DND-41 (cell line): Measurements from ENCODE around the gene CCR4.

Experiments
- ATAC-seq: fragments of 200-7000 bp; cut with Tn5 transposase; 3 replicates; pipeline ENCODE4 v1.9.1; 2021; ENCODE audit warnings: low read depth; ENCODE audit not compliant: insufficient read depth
- DNase-seq: peaks from one replicate; pipeline ENCODE4 v3.0.0-alpha.2; 2020
- H2AFZ ChIP-seq: 2 replicates; pipeline ENCODE4 v1.6.0; 2012; ENCODE audit warnings: low read depth, low read length
- H3K27ac ChIP-seq: 2 replicates; pipeline ENCODE4 v1.5.1; 2012; ENCODE audit warnings: low read length, inconsistent platforms
- H3K27me3 ChIP-seq: fragments of 200-600 bp; sonication (generic); 2 replicates; pipeline ENCODE4 v1.6.0; 2012; ENCODE audit warnings: low read length, mild to moderate bottlenecking, inconsistent platforms; ENCODE audit not compliant: insufficient read depth, poor library complexity
- H3K36me3 ChIP-seq: 2 replicates; pipeline ENCODE4 v1.5.1; 2012; ENCODE audit warnings: low read length, inconsistent platforms; ENCODE audit not compliant: insufficient read depth
- H3K4me1 ChIP-seq: 2 replicates; pipeline ENCODE4 v1.5.1; 2012; ENCODE audit warnings: mild to moderate bottlenecking, low read length; ENCODE audit not compliant: insufficient read depth
- H3K4me2 ChIP-seq: 2 replicates; pipeline ENCODE4 v1.6.0; 2012; ENCODE audit warnings: mild to moderate bottlenecking, moderate library complexity, low read length, inconsistent platforms; ENCODE audit not compliant: insufficient read depth
- H3K4me3 ChIP-seq, 2 experiments: fragments of 200-600 bp in 1 of 2; shearing (Covaris generic) in 1 of 2; 2 replicates each; pipeline ENCODE4 v1.5.1; 2012 to 2016; ENCODE audit warnings: inconsistent platforms in 2 of 2, low read length in 2 of 2, mild to moderate bottlenecking in 2 of 2, low read depth in 1 of 2, moderate library complexity in 1 of 2
- H3K79me2 ChIP-seq: 2 replicates; pipeline ENCODE4 v1.6.0; 2012; ENCODE audit warnings: low read length, inconsistent platforms; ENCODE audit not compliant: insufficient read depth
- H3K9ac ChIP-seq: 2 replicates; pipeline ENCODE4 v1.6.0; 2012; ENCODE audit warnings: low read depth, mild to moderate bottlenecking, inconsistent platforms, low read length, moderate library complexity
- H3K9me3 ChIP-seq: 2 replicates; pipeline ENCODE4 v1.5.1; 2012; ENCODE audit warnings: low read length, moderate library complexity, mild to moderate bottlenecking, inconsistent platforms; ENCODE audit not compliant: insufficient read depth, severe bottlenecking
- H4K20me1 ChIP-seq: 2 replicates; pipeline ENCODE4 v1.6.0; 2012; ENCODE audit warnings: low read length; ENCODE audit not compliant: insufficient read depth
- CTCF ChIP-seq: IDR thresholded peaks from 2 replicates; pipeline ENCODE4 v1.5.1; 2012; ENCODE audit warnings: borderline replicate concordance, low read length, moderate library complexity, mild to moderate bottlenecking; ENCODE audit not compliant: poor library complexity, severe bottlenecking; ENCODE audit errors: extremely low read depth
- EZH2 ChIP-seq: IDR thresholded peaks from 3 replicates; pipeline ENCODE4 v1.6.1; 2012; ENCODE audit warnings: borderline replicate concordance, low read depth, mild to moderate bottlenecking, moderate library complexity, low read length, inconsistent platforms; ENCODE audit not compliant: severe bottlenecking

Gene CCR4

GRCh38 chr3:32910954-32911353 is 40.5 kb upstream of the CCR4 start:
- Histone ChIP-seq H3K4me1 (no peaks in the 10 kb centered on the region), H3K9me3 (no peaks in the 10 kb centered on the region), H2AFZ (no peak overlapping the region), H3K27me3 (no peaks in the 10 kb centered on the region), H3K36me3 (no peaks in the 10 kb centered on the region), H3K4me2 (no peak overlapping the region), H3K27ac (no peak overlapping the region), H3K9ac (no peak overlapping the region), H3K79me2 (no peaks in the 10 kb centered on the region), H3K4me3 (no peak overlapping the region), H4K20me1 (no peaks in the 10 kb centered on the region)
- no peak for TF ChIP-seq CTCF
- no peak for TF ChIP-seq EZH2
- ATAC-seq (no peak), DNase-seq (no peak)

- TF ChIP-seq EZH2: no peak
- TF ChIP-seq CTCF: no peak
- Histone ChIP-seq H3K9ac (no peak overlapping the region), H3K27ac (no peak overlapping the region), H2AFZ (no peak overlapping the region), H3K4me1 (no peaks in the 10 kb centered on the region), H3K36me3 (no peaks in the 10 kb centered on the region), H3K4me2 (no peak overlapping the region), H3K4me3 (no peak overlapping the region), H3K79me2 (no peaks in the 10 kb centered on the region), H3K9me3 (peaks cover 4% of the 10 kb centered on the region), H3K27me3 (no peaks in the 10 kb centered on the region), H4K20me1 (no peaks in the 10 kb centered on the region)
- DNase-seq (no peak), ATAC-seq (no peak)
These were observed 39.4 kb upstream of the CCR4 start for GRCh38 chr3:32912046-32912445.

GRCh38 chr3:32913790-32914446 is 37.5 kb upstream of the CCR4 start:
- peaks cover 8% of the 10 kb centered on the region for H3K9me3 ChIP-seq
- DNase-seq (no peak), ATAC-seq (0 out of 3 replicates have a peak, but pooled peaks have one; percentile 24)
- H3K4me1 ChIP-seq: no peaks in the 10 kb centered on the region
- no peak overlapping the region for H3K9ac ChIP-seq
- H3K79me2 ChIP-seq: no peaks in the 10 kb centered on the region
- H3K4me3 ChIP-seq: no peak overlapping the region
- H4K20me1 ChIP-seq: no peaks in the 10 kb centered on the region
- H3K27ac ChIP-seq: no peak overlapping the region
- no peaks in the 10 kb centered on the region for H3K36me3 ChIP-seq
- no peaks in the 10 kb centered on the region for H3K27me3 ChIP-seq
- no peak overlapping the region for H2AFZ ChIP-seq
- no peak for TF ChIP-seq EZH2
- no peak for TF ChIP-seq CTCF
- H3K4me2 ChIP-seq: no peak overlapping the region
